Activated effector memory CD4-positive, alpha-beta T cell treated with Interleukin-2 at 50 U/mL for 16 hours (primary cell): ENCODE results near the gene PCDHB16.

ENCODE experiments used
- DNase-seq: peaks from one replicate; pipeline ENCODE4 v3.0.0-alpha.2; 2020

PCDHB16 gene

DNA sequence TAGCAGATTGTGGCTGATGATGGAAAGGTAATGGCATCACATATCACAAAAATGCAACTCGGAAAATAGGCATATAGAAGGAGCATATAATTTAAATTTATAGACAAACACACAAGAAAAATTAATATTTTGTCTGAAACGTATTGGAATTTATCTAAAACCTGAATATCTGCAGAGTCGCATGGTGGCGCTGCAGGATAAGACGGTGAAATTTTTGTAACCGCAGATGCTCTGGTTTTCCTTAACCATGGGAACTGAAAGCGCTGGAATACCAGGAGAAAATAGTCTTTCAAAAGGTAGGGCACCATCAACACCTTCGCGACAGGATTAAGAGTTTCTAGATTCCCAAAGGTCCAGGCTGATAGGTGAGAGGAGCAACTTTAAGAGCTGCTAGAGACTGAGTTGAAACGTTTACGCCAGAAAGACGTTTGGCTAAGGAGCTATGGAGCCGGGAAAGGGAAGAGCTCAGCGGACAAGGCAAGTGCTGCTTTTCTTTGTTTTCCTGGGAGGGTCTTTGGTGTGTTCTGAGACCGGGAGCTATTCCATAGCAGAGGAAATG, 52.0 kb downstream of the PCDHB16 start:
- no peak for DNase-seq
